ENCODE data around the gene NRP2.

- TF ChIP-seq CTCF (IDR thresholded peaks at IDR 0.05) (no peak), POLR2A (IDR thresholded peaks at IDR 0.05) (no peak)
Observed at GRCh38 chr2:205720451-205720902, 38.2 kb downstream of the NRP2 start.
